ENCODE data around the gene FITM2.

GRCh38 chr20:44271915-44272663 is 38.9 kb downstream of the FITM2 start:
- TF ChIP-seq REST (IDR thresholded peaks at IDR 0.05; ENCODE audit: insufficient read depth in 1 of 2, low read depth in 2 of 2, low read length in 2 of 2) (no peak), POLR2AphosphoS5 (IDR thresholded peaks at IDR 0.05; ENCODE audit: low read depth, low read length) (no peak), SIN3A (IDR thresholded peaks at IDR 0.05; ENCODE audit: borderline replicate concordance, insufficient read depth, low read length) (no peak), TAF1 (IDR thresholded peaks at IDR 0.05; ENCODE audit: borderline replicate concordance, insufficient read depth, low read length) (no peak)

Data from PFSK-1 (cell line).